Stimulated activated CD4-positive, alpha-beta T cell treated with anti-CD3 and anti-CD28 coated beads, Interleukin-4, amount 100 ng/mL, for 24 hours (primary cell): ENCODE data around the gene LZTR1.

Experiments used
- DNase-seq: peaks from one replicate; pipeline ENCODE4 v3.0.0-alpha.2; 2020

Gene LZTR1

DNA sequence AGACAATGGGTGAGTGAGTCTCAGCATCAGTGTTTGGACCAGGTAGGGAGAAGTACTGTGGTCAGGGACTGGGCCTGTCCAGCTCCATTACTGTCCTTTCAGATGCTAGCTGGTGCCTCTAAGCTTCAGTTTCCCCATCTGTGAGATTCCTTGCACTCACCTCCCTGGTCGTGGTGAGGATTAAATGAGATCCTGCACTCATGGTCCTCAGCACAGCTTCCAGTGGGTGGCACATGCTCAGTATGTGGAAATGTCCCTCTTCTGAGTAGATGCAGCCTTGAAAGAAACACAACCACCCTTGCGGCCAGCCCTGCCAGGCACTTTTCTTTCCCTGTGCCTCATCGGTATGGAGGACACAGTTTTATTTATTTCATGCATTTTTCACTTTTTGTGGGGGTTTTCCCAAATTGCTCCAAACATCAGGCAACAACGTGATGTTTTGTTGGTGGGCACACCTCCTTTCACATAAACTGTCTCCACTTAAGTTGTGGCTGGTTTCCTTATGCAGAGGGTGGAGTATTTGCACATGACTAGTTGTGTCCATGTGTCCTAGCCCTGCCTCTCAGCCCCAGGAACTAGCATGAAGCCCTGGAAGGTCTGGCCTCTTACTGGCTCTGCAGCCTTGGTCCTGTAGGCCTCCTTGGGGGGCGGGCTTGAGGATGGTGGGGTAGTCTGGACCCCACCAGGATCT is 1.1 kb downstream of the LZTR1 start:
- no peak for DNase-seq

DNA sequence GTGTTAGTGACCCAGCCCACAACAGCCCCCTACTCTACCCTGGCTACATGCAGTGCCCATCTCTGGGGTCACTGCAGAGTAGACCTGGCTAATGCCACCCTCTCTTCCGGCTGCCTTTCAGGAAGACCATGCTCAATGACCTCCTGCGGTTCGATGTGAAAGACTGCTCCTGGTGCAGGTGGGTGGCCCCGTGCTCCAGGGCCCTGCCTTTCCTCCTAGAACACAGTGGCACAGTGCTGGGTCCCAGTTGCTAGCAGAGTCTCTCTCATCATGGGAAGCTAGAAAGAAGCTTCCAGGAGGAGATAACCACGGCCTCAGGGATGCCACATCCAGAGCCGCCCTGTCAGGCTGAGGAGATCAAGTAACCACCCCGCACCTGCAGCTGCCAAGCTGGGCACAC is 3.6 kb downstream of the LZTR1 start:
- DNase-seq = no peak

DNA sequence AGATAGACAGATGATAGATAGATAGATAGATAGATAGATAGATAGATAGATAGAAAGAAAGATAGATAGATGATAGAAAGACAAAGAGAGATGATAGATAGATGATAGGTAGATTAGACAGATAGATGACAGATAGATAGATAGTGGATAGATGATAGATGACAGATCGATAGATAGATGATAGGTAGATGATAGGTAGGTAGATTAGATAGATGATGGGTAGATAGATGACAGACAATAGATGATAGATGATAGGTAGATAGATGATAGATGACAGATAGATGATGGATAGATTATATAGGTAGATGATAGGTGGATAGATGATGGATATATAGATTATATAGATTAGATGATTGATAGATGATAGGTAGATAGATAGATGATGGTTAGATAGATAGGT is 4.3 kb downstream of the LZTR1 start:
- no peak for DNase-seq

DNA sequence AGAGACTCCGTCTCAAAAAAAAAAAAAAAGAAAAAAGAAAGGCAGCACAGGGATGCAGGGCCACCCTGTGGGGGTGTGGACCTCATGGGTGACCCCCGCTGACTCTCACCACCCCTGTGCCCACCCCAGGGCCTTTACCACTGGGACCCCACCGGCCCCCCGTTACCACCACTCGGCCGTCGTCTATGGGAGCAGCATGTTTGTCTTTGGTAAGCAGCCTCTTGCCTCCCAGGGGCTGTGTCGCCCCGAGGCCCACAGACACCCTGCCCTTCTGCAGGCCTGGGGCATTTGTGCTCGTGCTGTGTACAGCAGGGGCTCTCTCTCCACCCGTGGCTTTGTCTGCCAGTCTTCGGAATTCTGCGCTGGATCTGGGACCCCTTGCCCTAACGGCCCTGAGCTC is 5.3 kb downstream of the LZTR1 start:
- no peak for DNase-seq

DNA sequence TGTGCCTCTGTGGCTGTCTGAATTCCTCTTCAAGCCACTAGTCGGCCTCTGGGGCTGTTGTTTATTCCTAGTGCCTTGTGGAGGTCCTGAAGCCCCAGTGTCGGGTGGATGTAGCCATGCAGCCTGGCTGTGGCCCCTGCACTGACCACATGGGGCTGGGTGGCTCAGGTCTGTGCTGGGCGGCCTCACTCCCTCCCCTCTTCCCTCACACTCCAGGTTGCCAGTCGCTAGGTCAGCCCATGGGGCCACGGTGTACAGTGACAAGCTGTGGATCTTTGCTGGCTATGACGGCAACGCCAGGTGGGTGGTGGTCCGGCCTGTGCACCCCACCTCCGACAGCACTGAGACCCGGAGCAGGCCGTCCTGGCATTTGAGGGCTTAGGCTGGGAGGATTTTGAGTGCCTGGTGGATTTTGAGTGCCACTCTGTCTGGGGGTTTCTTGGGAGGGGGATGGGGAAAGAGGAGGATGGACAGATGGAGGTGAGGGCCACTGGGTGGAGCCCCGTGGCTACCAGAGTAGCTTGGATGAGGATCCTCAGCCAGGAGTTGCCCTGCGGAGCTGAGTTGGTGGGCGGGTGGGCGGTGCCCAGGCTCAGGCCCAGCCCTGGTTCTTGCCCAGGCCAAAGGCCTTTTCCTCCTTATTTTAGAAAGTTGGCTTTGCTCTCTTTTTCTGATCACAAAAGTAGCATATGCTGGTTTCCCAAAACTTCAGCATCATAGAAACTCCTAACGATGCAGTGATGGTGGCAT is 6.7 kb downstream of the LZTR1 start:
- no peak for DNase-seq

DNA sequence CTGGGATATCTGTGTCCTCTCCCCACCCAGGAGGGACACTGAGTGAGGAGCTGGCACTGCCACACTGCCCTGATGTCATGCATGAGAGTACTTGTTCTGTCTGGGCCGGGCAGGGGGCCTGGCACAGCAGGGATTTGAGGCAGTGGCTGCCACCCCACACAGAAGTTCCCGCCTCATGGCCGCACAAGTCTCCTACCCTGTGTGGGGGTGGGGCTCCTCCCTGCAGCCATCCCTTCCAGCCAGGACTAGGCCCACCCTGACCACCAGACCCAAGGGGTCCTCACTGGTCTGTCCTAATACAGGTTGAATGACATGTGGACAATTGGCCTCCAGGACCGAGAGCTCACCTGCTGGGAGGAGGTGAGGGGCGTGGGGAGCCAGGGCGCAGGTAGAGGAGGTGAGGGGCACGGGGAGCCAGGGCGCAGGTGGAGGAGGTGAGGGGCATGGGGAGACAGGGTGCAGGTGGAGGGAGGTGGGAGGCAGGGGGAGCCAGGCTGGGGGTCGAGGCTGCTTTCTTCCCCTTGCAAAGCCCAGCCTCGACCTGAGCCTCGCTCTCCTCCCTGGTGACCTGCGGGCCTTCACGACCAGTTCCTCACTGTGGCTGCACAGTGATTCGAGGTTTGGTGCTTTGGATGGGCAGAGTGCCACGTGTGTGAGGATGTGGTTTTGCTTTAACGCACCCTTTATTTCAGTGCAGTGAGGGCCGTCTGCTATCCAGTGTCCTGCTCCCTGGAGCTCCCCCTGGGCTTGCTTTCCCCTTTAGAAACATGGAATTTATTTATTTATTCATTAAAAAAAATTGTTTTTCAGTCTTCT is 7.4 kb downstream of the LZTR1 start:
- no peak for DNase-seq

DNA sequence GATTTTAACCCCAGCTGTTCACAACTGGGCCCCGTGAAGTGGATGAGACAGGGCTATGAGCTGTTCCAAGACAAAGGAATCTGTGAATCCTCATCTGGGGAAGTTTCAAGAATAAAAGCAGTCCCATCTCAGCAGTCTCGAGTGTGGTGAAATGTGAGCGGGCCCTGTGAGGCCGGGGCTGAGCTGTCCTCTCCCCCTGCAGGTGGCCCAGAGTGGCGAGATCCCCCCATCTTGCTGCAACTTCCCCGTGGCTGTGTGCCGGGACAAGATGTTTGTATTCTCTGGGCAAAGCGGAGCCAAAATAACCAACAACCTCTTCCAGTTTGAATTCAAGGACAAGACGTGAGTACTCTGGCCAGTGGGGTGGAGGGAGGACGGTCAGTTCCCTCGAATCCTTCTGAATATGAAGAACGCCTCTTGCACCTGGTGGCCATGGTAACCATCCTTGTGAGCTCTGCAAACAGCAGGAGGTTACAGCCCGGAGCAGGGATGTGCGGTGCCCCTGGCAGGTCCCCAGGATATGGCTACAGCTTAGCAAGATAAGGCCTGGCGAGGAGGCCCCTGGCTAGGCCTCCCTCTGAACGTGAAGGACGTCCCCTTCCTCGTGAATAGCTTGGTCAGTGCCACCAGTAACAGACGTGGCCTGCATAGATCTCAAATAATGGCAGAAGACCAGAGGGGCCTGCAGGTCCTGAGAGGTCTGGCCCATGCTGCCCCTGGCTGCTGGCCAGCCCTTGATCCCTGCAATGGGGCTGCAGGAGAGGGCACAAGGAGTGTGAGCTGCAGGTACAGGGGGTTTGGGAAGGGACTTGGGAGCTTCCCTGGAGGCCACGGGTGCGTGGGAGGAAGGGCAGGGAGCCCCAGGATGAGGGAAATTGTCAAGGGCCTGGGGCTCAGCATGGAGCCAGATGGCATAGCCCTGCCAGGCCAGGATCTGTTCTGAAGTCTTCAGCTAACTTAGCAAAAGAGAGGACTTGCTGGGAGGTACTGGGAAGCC is 8.4 kb downstream of the LZTR1 start:
- no peak for DNase-seq

DNA sequence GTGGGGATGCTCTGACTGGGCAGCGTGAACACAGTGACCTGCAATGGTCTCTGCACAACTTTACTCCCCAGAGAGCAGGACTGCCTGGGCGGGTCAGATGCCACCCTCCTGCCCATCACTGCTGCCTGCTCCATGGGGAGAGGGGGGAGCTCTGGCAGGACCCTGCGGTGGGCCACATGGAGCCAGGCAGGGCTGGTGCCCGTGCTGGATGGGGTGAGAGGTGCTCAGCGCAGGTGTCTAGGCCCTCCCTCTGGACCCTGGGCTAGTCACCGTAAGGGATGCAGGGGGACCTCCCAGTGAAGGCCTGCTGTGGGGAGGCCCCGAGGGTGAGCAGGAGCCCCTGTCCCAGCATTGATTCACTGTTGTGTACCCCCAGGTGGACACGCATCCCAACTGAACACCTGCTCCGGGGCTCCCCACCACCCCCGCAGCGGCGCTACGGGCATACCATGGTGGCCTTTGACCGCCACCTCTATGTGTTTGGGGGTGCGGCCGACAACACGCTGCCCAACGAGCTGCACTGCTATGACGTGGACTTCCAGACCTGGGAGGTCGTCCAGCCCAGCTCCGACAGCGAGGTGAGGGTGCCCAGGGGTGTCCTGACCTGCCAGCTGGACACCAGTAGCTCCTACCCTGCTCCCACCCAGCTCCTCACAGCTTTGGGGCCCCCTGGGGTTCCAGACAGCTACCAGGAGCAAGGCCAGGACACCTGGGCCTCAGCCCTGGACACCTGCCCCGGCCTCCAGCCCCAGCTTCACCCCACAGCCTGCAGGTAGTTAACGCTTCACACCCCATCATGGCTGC is 9.4 kb downstream of the LZTR1 start:
- no peak for DNase-seq

DNA sequence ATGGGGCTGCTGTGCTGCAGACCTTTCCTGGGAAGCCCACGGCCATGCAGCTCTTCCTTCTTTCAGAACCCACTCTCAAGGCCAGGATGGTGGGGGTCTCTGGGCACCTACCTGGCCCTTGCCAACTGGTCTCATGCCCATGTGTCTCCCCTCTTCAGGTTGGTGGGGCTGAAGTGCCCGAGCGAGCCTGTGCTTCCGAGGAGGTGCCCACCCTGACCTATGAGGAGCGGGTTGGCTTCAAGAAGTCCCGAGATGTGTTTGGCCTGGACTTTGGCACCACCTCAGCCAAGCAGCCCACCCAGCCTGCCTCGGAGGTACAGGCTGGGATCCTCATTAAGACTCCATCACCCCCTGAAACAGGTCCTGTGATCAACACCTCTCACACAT is 10.0 kb downstream of the LZTR1 start:
- DNase-seq = no peak

DNA sequence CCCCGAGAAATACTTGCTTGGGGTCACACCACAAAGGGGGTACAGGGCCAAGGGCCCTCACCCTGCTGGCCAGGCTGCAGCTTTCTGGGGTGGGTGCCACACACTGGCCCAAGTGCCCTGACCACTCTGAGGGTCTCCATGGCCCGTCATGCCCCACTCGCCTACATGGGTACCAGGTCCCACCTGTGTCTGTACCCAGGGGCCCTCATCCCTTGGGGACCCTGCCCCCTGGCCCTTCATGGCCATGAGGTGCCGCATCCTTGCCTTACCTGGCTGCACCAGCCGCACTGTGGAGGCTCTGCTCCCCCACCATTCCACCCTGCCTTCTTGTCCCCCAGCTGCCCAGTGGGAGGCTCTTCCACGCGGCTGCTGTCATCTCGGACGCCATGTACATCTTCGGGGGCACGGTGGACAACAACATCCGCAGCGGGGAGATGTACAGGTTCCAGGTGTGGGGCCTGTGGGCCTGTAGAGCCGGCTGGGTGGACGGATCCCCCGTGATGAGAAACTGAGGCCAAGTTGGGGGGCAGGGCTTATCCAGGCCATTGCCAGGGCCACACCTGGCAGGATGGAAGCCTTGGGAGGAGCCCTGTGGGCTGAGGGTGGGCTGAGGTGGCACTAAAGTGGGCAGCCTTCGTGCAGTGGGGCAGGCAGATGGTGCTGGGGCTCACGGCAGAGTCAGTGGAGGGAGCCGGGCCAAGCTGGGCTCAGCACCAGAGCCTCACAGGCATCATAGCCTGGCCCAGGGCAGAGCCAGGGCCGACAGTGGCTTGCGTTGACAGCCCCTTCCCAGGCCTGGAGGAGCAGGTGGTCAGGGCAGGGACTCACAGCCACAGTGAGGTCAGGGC is 10.6 kb downstream of the LZTR1 start:
- DNase-seq = no peak

DNA sequence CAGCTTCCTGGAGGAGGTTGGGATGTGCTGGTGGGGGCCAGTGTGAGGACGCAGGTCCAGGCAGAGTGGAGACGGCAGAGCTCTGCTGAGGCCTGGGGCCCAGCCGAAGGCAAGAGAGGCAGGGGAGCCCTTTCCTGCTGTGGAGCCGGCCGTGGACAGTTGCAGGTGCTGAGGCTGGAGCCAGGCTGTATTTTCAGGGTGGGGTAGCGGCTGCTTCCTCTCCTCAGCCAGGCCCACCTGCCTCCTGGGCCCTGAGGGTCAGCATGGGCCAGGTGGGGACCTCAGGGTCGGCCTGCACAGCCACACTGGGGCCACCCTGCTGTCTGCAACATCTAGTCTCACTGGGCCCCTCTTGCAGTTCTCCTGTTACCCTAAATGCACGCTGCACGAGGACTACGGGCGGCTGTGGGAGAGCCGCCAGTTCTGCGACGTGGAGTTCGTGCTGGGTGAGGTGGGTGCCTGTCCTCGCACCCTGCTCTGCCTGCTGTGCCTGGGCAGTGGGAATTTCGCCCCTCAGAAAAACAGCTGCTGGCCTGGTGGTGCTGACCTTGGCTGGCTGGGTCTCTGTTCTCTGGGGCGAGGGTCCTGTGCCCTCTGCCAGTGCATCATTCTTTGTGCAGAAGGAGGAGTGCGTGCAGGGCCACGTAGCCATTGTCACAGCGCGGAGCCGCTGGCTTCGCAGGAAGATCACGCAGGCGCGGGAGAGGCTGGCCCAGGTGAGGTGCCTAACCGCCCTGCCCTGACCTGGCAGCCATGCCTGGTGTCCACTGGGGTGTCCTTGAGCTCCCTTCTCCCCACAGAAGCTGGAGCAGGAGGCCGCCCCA is 11.4 kb downstream of the LZTR1 start:
- no peak for DNase-seq

DNA sequence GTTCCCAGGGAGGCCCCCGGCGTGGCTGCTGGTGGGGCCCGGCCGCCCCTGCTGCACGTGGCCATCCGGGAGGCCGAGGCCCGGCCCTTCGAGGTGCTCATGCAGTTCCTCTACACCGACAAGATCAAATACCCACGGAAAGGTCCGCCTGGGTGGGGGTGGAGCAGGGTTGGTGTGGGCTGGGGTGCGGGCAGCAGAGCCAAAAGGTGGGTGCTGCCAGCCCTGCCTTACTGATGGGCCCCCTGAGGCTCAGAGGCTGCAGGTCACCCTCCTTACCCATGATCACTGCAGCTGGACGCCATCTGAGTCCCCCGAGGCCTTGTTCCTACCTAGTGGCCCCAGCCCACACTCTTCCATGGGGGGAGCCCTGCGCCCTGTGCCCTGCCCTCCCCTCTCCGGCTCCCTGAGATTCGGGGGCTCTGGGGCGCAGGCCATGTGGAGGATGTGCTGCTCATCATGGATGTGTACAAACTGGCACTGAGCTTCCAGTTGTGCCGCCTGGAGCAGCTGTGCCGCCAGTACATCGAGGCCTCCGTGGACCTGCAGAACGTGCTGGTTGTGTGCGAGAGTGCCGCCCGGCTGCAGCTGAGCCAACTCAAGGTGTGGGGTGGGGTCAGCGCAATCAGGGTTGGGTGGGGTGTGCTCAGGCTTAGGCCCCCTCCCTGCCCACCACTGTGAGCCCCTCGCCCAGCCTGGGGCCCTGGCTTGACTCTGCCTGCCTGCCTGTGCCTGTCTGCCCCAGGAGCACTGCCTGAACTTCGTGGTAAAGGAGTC is 12.2 kb downstream of the LZTR1 start:
- no peak for DNase-seq

DNA sequence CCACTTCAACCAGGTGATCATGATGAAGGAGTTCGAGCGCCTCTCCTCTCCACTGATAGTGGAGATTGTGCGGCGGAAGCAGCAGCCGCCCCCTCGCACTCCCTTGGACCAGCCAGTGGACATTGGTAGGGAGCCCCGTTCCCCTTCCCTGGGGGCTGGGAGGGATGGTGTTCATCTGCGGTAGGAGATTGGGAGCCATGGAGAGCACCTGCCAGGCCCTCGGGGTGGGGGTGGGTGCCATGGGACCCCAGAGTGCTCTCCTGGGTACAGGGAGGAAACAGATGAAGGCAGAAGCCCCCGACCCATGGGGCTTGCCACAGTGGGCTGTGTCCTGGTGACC is 12.8 kb downstream of the LZTR1 start:
- no peak for DNase-seq

DNA sequence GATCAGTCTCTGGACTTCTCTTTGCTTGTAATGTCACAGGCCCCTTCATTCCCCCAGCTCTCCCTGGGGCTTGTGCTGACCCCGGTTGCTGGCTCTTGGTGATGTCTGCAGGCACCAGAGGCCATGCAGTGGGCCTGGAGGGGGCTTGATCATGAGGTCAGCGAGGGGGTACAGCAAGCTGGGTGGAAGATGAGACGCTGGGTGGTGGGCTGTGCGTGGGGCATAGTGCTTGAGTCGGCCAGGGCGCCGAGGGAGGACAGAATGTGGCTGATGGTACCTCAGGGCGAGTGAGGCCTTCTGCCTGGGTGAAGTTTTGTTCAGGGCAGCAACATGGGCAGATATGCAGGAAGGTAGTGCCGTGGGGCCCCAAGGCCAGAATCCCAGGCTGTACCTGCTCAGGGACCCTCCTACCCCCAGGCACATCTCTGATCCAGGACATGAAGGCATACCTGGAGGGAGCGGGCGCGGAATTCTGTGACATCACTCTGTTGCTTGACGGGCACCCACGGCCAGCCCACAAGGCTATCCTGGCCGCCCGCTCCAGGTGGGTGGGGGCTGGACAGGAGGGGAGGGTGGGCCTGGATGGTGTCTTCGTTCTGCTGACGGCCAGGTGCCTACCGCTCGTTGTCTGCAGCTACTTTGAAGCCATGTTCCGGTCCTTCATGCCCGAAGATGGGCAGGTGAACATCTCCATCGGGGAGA is 13.4 kb downstream of the LZTR1 start:
- DNase-seq = no peak

DNA sequence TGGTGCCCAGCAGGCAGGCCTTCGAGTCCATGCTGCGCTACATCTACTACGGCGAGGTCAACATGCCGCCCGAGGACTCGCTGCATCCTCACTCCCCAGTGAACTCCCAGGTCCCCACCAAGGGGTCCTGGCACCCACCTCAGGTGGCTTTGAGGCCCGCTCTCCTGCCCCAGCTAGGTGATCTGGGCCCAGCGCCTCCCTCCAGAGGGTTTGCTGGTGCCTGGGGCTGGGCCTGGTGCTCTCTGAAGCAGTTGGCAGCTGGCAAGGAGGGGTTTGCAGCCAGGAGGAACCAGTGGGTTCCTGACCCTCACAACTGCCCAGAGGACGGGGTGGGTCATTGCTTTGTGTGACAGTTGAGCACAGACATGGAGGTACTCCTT is 13.9 kb downstream of the LZTR1 start:
- no peak for DNase-seq

DNA sequence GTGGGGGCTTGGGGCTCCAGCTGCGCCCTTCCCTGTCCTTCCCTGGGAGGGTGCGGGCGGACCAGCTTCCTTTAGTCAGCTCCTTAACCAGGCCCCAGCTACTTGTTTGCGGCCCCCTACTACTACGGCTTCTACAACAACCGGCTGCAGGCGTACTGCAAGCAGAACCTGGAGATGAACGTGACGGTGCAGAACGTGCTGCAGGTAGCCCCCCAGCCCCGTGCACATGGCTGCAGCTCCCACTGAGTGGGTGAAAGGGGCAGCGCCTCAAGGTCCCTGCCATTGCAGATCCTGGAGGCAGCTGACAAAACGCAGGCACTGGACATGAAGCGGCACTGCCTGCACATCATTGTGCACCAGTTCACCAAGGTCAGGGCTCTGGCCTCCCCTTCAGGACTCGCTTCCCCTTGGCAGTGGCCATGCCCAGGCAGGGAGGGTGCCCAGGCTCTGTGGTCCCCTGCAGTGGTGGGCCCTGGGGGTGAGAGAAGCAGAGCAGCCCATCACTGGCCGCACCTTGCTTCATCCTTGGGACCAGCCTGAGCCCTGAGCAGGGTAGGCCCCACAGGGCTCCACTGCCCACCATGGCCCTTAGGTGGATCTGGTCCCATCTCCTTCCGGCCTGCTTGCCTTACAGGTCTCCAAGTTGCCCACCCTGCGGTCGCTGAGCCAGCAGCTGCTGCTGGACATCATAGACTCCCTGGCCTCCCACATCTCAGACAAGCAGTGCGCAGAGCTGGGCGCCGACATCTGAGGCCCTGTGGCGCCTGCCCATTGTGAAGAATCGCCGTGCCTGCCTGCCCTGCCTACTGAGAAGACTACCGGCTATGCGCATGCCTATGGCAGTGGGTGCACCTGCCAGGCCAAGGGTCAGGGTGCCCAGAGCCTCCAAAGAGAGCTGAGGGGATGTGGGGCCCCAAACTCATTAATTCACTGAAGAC is 14.8 kb downstream of the LZTR1 start:
- DNase-seq = no peak

DNA sequence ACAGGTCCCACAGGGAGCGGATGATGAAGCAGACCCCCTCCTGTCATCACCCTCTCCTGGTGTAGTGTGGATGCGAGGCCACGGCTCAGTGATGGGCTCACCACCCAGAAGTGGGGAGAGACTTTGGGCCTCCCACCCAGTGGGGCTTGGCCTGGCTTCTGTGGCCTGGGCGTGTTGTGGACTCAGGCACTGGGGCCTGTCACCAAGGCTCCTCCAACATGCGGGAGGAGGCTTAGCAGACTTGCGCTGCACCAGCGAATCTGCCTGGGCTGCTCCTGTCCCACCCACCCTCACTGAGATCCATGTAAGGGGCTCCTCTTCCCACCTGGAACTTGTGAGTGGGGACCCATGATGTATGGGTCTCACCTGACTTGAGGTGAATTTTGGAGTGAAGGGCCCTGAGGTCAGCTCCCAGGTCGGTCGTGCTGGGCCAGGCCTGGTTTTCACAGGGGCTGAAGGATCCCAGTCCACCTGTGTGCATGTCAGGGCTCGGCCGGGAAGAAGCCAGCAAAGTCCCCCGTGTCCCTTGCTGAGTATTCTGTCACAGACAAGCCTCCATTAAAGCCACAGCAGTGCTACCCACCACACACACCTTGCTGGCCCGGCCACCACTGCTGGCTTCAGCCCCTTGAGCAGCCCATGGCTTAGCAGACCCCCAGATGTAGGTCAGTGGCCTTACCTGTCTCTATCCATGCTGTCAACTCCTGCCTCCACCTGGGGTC is 15.6 kb downstream of the LZTR1 start:
- DNase-seq = no peak
